Measurements from ENCODE around the gene PLK5. TPM values are rescaled to one million over a fixed set of nuclear protein-coding genes. Genes with fewer than 3 reads are reported as not detected.

The PLK5 gene
- polyA plus RNA-seq, 1 donor from 2014 or later, result 3.6 TPM

DNA sequence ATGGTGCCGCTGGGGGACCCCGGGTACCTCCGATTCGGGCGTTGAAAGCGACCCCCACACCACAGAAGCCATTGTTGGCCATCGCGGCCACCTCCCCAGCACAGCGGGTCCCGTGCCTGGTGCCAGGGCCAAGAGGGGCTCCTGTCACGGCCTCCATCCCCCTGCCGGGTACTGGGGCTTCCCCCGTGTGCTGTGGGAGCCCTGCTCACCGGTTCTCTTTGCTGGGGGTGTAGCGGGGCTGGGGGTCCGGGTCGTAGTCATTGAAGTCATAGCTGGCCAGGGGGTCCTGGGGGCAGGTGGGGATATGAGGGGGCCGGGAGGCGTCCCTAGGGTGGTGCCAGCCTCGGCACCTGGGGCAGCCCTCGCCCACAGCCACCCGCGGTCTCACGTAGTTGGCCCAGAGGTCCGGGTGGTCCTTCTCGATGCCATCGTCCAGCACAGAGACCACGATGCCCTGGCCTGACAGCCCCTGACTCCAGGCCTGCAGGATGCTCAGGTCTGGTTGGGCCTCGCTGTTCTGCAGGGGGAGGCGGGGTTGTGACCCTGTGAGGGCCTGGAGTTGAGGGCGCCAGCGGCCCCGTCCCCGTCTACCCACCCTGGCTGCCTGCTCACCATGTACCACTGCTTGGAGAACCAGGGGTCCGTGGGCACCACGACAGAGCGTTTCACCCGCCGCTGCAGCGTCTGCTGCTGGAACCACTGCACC is 36.1 kb upstream of the PLK5 start:
- Histone ChIP-seq H3K9me3 (ENCODE audit: low read length) (no peaks in the 10 kb centered on the region), H3K27ac (ENCODE audit: low read length) (no peak overlapping the region), H4K20me1 (ENCODE audit: insufficient read depth) (no peaks in the 10 kb centered on the region), H3K4me3 (ENCODE audit: low read length) (no peak overlapping the region), H2AFZ (ENCODE audit: low read depth, low read length) (no peak overlapping the region), H3K79me2 (replicated peaks; ENCODE audit: insufficient read depth, low read length) (no peaks in the 10 kb centered on the region), H3K36me3 (ENCODE audit: insufficient read depth, low read length) (no peaks in the 10 kb centered on the region), H3K4me2 (ENCODE audit: low read length) (no peak overlapping the region), H3K9ac (ENCODE audit: low read length) (no peak overlapping the region), H3K9me2 (ENCODE audit: insufficient read depth, low read length) (no peaks in the 10 kb centered on the region), H3K27me3 (ENCODE audit: insufficient read depth, low read depth, low read length) (peaks cover 4% of the 10 kb centered on the region), H3F3A (ENCODE audit: insufficient read depth, low read length, poor library complexity, severe bottlenecking) (no peaks in the 10 kb centered on the region)
- TF ChIP-seq EP300 (conservative IDR thresholded peaks at IDR 0.05; ENCODE audit: poor library complexity, severe bottlenecking), result no peak
- TF ChIP-seq CTCF (IDR thresholded peaks at IDR 0.05; ENCODE audit: poor library complexity, severe bottlenecking), result no peak
- TF ChIP-seq TAF1 (IDR thresholded peaks at IDR 0.05; ENCODE audit: low read depth), result no peak
- no peak for TF ChIP-seq MXI1 (conservative IDR thresholded peaks at IDR 0.05; ENCODE audit: poor library complexity, severe bottlenecking)
- TF ChIP-seq RAD21 (conservative IDR thresholded peaks at IDR 0.05), result no peak
- no peak for TF ChIP-seq EZH2 (IDR thresholded peaks at IDR 0.05; ENCODE audit: borderline replicate concordance, insufficient read depth, low read length, poor library complexity, severe bottlenecking)
- no peak for TF ChIP-seq POLR2AphosphoS5 (IDR thresholded peaks at IDR 0.05)
- TF ChIP-seq REST (IDR thresholded peaks at IDR 0.05; ENCODE audit: borderline replicate concordance), result no peak
- TF ChIP-seq SMC3 (conservative IDR thresholded peaks at IDR 0.05; ENCODE audit: poor library complexity), result no peak

DNA sequence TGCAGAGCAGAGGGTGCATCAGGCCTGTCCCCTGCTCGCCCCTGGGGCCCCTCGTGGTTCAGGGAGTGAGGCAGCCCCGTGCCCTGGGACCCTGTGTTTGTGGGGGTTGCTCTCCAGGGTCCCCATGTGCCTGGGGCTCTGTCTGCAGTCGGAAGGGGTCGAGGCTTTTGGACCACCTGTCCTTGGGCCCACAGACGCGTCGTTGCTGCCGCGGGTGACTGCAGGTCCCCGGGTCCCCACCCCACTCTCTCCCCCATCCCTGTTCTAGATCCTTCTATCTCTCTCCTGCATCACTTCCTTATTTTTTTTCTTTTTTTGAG is 35.6 kb upstream of the PLK5 start:
- Histone ChIP-seq H3K27me3 (ENCODE audit: insufficient read depth, low read depth, low read length) (peaks cover 4% of the 10 kb centered on the region), H3K27ac (ENCODE audit: low read length) (no peak overlapping the region), H3K79me2 (replicated peaks; ENCODE audit: insufficient read depth, low read length) (no peaks in the 10 kb centered on the region), H3K9ac (ENCODE audit: low read length) (no peak overlapping the region), H3K9me2 (ENCODE audit: insufficient read depth, low read length) (no peaks in the 10 kb centered on the region), H4K20me1 (ENCODE audit: insufficient read depth) (no peaks in the 10 kb centered on the region), H2AFZ (ENCODE audit: low read depth, low read length) (no peak overlapping the region), H3K9me3 (ENCODE audit: low read length) (no peaks in the 10 kb centered on the region), H3K36me3 (ENCODE audit: insufficient read depth, low read length) (no peaks in the 10 kb centered on the region), H3F3A (ENCODE audit: insufficient read depth, low read length, poor library complexity, severe bottlenecking) (no peaks in the 10 kb centered on the region), H3K4me3 (ENCODE audit: low read length) (no peak overlapping the region), H3K4me2 (ENCODE audit: low read length) (no peak overlapping the region)
- TF ChIP-seq RAD21 (conservative IDR thresholded peaks at IDR 0.05) (no peak), CTCF (IDR thresholded peaks at IDR 0.05; ENCODE audit: poor library complexity, severe bottlenecking) (no peak), EP300 (conservative IDR thresholded peaks at IDR 0.05; ENCODE audit: poor library complexity, severe bottlenecking) (no peak), SMC3 (conservative IDR thresholded peaks at IDR 0.05; ENCODE audit: poor library complexity) (no peak), REST (IDR thresholded peaks at IDR 0.05; ENCODE audit: borderline replicate concordance) (no peak), POLR2AphosphoS5 (IDR thresholded peaks at IDR 0.05) (no peak), TAF1 (IDR thresholded peaks at IDR 0.05; ENCODE audit: low read depth) (no peak), MXI1 (conservative IDR thresholded peaks at IDR 0.05; ENCODE audit: poor library complexity, severe bottlenecking) (no peak)
